B cell (primary cell): ENCODE measurements around the gene ACSBG1. TPM values are rescaled to one million over a fixed set of nuclear protein-coding genes. Genes with fewer than 3 reads are reported as not detected.

Source experiments
- ATAC-seq: fragments of 200-7000 bp; cut with Tn5 transposase; one replicate; pipeline ENCODE4 v1.10.0; 2021; ENCODE audit warnings: low read depth, mild to moderate bottlenecking, moderate number of reproducible peaks, moderate library complexity
- CTCF ChIA-PET: fragments of 350-600 bp; sonication (Branson Sonifier 250); formaldehyde crosslinking; loops from one replicate; lab custom pipeline; 2021; ENCODE audit warnings: antibody characterized with exemption, inconsistent platforms; lab: Charles Lee
- POLR2A ChIA-PET: fragments of 350-600 bp; sonication (Branson Sonifier 250); formaldehyde crosslinking; loops from one replicate; lab custom pipeline; 2021; ENCODE audit warnings: antibody characterized with exemption; lab: Charles Lee
- DNase-seq: peaks from one replicate; pipeline ENCODE4 v3.0.0; 2013
- H2AFZ ChIP-seq: 2 replicates; pipeline ENCODE4 v1.6.1; 2012; ENCODE audit warnings: mild to moderate bottlenecking, low read depth, low read length; ENCODE audit not compliant: insufficient read depth, poor library complexity, severe bottlenecking
- H3K27ac ChIP-seq, 2 donors: 1 replicate in 1 of 2; 2 replicates in 1 of 2; pipeline ENCODE4 v1.5.1; 2012 to 2013; ENCODE audit warnings: low read length in 2 of 2, mild to moderate bottlenecking in 2 of 2, moderate library complexity in 1 of 2
- H3K27me3 ChIP-seq, 4 experiments: fragments of 200-600 bp in 1 of 4; sonication (generic) in 1 of 4; replicated peaks in 1 of 4; 1 replicate in 2 of 4; 2 replicates in 2 of 4; pipeline versions ENCODE4 v1.6.1 to v1.7.0; 2013 to 2016; ENCODE audit warnings: low read length in 3 of 4, mild to moderate bottlenecking in 2 of 4, mixed read lengths in 1 of 4, moderate library complexity in 1 of 4; ENCODE audit not compliant: insufficient read depth in 4 of 4, control insufficient read depth in 3 of 4; ENCODE audit errors: control extremely low read depth in 1 of 4
- H3K36me3 ChIP-seq, 2 experiments: replicated peaks in 1 of 2; 1 replicate in 1 of 2; 2 replicates in 1 of 2; pipeline versions ENCODE4 v1.6.1 to v1.7.1; 2013; ENCODE audit warnings: low read length in 1 of 2; ENCODE audit not compliant: insufficient read depth in 2 of 2, control insufficient read depth in 1 of 2; ENCODE audit errors: control extremely low read depth in 1 of 2, extremely low read depth in 1 of 2
- H3K4me1 ChIP-seq, 2 donors: fragments of 200-600 bp in 1 of 2; sonication (generic) in 1 of 2; 1 replicate in 1 of 2; 2 replicates in 1 of 2; pipeline versions ENCODE4 v1.5.1 to v1.6.1; 2013 to 2017; ENCODE audit warnings: low read length in 2 of 2; ENCODE audit not compliant: control insufficient read depth in 2 of 2, insufficient read depth in 2 of 2
- H3K4me2 ChIP-seq: replicated peaks from 2 replicates; pipeline ENCODE3; 2012; ENCODE audit warnings: mild to moderate bottlenecking, low read depth, low read length; ENCODE audit not compliant: poor library complexity, severe bottlenecking
- H3K4me3 ChIP-seq, 5 experiments: fragments of 200-600 bp in 1 of 5; sonication (generic) in 1 of 5; 1 replicate in 3 of 5; 2 replicates in 2 of 5; pipeline versions ENCODE4 v1.5.1 to v1.7.0; 2011 to 2016; ENCODE audit warnings: low read length in 4 of 5, mild to moderate bottlenecking in 4 of 5, low read depth in 2 of 5, control low read depth in 1 of 5, moderate library complexity in 1 of 5; ENCODE audit not compliant: insufficient read depth in 1 of 5; ENCODE audit errors: control extremely low read depth in 1 of 5, extremely low read depth in 1 of 5
- H3K79me2 ChIP-seq: fragments of 200-600 bp; sonication (generic); one replicate; pipeline ENCODE4 v1.6.0; 2016; ENCODE audit warnings: low read length; ENCODE audit not compliant: control insufficient read depth, insufficient read depth
- H3K9ac ChIP-seq: fragments of 200-600 bp; sonication (generic); 2 replicates; pipeline ENCODE4 v1.6.1; 2017; ENCODE audit warnings: mild to moderate bottlenecking, low read length, moderate library complexity
- H3K9me3 ChIP-seq, 3 donors: one replicate each; pipeline versions ENCODE4 v1.6.1 to v1.7.1; 2013; ENCODE audit warnings: low read length in 2 of 3; ENCODE audit not compliant: control insufficient read depth in 2 of 3, insufficient read depth in 1 of 3; ENCODE audit errors: control extremely low read depth in 1 of 3
- H4K20me1 ChIP-seq: 2 replicates; pipeline ENCODE4 v1.6.0; 2012; ENCODE audit warnings: mild to moderate bottlenecking, low read length; ENCODE audit not compliant: insufficient read depth, control insufficient read depth, poor library complexity, severe bottlenecking
- H3K27ac Mint-ChIP-seq: one replicate; pipeline ENCODE4 v1.8.0; 2021; ENCODE audit warnings: mixed read lengths
- H3K27me3 Mint-ChIP-seq: one replicate; pipeline ENCODE4 v1.8.0; 2021; ENCODE audit warnings: mixed read lengths
- H3K4me1 Mint-ChIP-seq: one replicate; pipeline ENCODE4 v1.8.0; 2021; ENCODE audit warnings: mixed read lengths
- H3K4me3 Mint-ChIP-seq: one replicate; pipeline ENCODE4 v1.8.0; 2021; ENCODE audit warnings: mixed read lengths
- H3K9me3 Mint-ChIP-seq: one replicate; pipeline ENCODE4 v1.8.0; 2022; ENCODE audit warnings: mixed read lengths; ENCODE audit not compliant: insufficient read depth
- CTCF ChIP-seq: fragments of 200-600 bp; IDR thresholded peaks from one replicate; pipeline ENCODE4 v1.8.0; 2022; ENCODE audit warnings: antibody characterized with exemption, mild to moderate bottlenecking
- EZH2 ChIP-seq: IDR thresholded peaks from 2 replicates; pipeline ENCODE4 v1.6.1; 2012; ENCODE audit warnings: borderline replicate concordance, low read depth, mild to moderate bottlenecking, moderate library complexity, low read length; ENCODE audit not compliant: insufficient read depth, poor library complexity, severe bottlenecking
- WGBS: methylation state at CpG from one replicate; pipeline ENCODE4 v1.1.5; 2013; ENCODE audit warnings: missing lambda C conversion rate; ENCODE audit not compliant: insufficient coverage; 5-methylcytosine and 5-hydroxymethylcytosine counted together
- intact Hi-C: fragments of 100-400 bp; cut with micrococcal nuclease; formaldehyde crosslinking; loops from one replicate; pipeline ENCODE4 v1.10.0; 2022
- polyA plus RNA-seq: library from polyadenylated mRNA; depleted of rRNA; stranded (reverse); fragments of >200 nt; gene quantifications from 2 replicates; pipeline ENCODE4 v1.2.3, GENCODE V29; 2012
- total RNA-seq, 2 donors: library from RNA; stranded (reverse); fragments of 120-200 nt in 1 of 2; gene quantifications; 1 replicate in 1 of 2; 2 replicates in 1 of 2; pipeline versions ENCODE4 v1.2.3 to v1.2.4, GENCODE V29; 2013 to 2022

Gene ACSBG1
- total and polyA plus RNA-seq, 2 donors (not counting 1 experiment from before 2014, with no cell fraction given) = 0.03 to 0.07 TPM

GRCh38 chr15:78193731-78194567 is 40.4 kb downstream of the ACSBG1 start:
- CTCF ChIA-PET = interaction anchor here (0.9 to 16.6 kb wide), 12 partner anchors 9 to 234 kb away, joined by 3 to 394 read pairs (median 33); partner anchors contain the start of genes CIB2 and IDH3A
- H3K4me3 Mint-ChIP-seq = no peak overlapping the region
- H3K27me3 Mint-ChIP-seq = no peaks in the 10 kb centered on the region
- 91% methylated on average over 11 of the region's 15 CpGs for WGBS
- no peaks in the 10 kb centered on the region for H3K79me2 ChIP-seq
- no peak for ATAC-seq
- DNase-seq = no peak
- TF ChIP-seq CTCF (no peak), EZH2 (no peak)
- no peak overlapping the region for H3K27ac Mint-ChIP-seq
- H2AFZ ChIP-seq = no peak overlapping the region
- H3K9ac ChIP-seq = no peak overlapping the region
- H3K9me3 Mint-ChIP-seq = peaks cover 2% of the 10 kb centered on the region
- no peak overlapping the region for H3K27ac ChIP-seq
- no peaks in the 10 kb centered on the region for H3K4me1 ChIP-seq
- H3K4me2 ChIP-seq = no peak overlapping the region
- no peak overlapping the region for H3K4me3 ChIP-seq
- no peaks in the 10 kb centered on the region for H3K27me3 ChIP-seq
- no peaks in the 10 kb centered on the region for H4K20me1 ChIP-seq
- intact Hi-C loops = loop anchor here (2.0 kb wide), 1 partner anchor 235 kb away; no protein-coding TSS in a partner anchor
- POLR2A ChIA-PET = interaction anchor here (0.5 to 1.1 kb wide), 2 partner anchors 39 to 45 kb away, joined by 3 to 4 read pairs; partner anchors contain the start of gene IDH3A
- peaks cover 2% of the 10 kb centered on the region for H3K4me1 Mint-ChIP-seq
- H3K9me3 ChIP-seq = no peaks in the 10 kb centered on the region
- no peaks in the 10 kb centered on the region for H3K36me3 ChIP-seq
